GM19467 (cell line): ENCODE results near the gene BAHD1.
"Not testable (repeated sequence)": the region's sequence is repeated elsewhere in the genome, so short reads cannot be mapped to it uniquely, and the experiment has no call there.

ENCODE experiments used
- ATAC-seq: cut with Tn5 transposase; IDR thresholded peaks from one replicate; pipeline ENCODE4 v1.9.1; 2021; ENCODE audit warnings: mild to moderate bottlenecking, moderate library complexity; ENCODE audit not compliant: unreplicated experiment

The BAHD1 gene

DNA sequence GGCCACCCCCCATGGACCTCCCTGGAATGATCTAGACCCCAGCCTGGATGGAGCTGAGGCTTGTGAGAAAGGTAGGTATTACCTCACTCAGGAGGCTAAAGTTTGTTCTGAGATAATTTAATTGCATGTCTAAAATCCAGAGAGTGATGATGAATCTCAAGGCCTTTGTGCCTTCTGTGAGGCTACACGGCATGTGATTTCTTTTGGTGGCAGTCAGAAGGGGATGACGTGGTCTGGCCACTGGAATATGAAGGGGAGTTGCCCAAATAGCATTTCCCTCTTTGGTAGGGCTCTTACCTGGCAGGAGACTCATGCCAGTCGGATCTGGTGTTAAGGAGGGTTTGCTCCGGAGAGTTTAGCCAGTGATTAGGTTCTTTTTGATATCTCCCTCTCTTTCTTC is 2.5 kb downstream of the BAHD1 start:
- ATAC-seq: no peak

DNA sequence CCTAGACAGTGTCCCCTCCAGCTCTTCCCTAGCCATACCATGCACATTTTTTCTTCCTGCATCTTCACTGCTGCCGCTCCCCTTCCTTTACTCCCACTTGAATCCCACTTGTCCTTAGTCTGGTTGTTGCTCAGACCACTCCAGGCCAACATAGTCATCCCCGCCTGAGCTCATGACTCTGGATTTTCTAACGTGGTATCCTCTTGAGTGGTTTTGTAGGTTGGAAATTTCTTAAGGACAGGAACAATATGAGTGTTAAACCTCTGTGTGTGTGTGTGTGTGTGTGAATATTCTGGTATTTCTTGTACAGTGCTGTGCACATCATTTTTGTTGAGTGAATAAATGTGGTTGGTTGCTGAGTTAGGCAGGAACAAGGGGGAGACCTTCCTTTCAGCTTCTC is 3.1 kb downstream of the BAHD1 start:
- no peak for ATAC-seq

DNA sequence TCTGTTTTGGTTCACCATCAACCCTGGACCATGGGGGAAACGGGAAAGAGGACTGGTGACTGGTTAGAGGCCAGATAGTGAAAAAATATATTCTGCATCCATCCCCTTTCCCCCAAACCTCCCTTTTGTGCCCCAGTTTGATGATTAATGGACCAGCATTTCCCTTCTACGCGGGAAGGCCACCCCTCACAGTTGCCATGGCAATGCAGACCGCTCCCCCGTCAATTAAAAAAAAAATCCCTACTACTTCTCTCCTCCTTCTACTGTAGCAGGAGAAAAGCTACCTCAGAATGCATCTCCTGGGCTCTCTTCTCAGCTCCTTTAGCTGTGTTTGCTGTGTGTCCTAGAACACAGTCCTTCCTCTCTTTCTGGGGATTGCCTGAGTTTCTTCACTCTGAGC is 4.0 kb downstream of the BAHD1 start:
- ATAC-seq: no peak

DNA sequence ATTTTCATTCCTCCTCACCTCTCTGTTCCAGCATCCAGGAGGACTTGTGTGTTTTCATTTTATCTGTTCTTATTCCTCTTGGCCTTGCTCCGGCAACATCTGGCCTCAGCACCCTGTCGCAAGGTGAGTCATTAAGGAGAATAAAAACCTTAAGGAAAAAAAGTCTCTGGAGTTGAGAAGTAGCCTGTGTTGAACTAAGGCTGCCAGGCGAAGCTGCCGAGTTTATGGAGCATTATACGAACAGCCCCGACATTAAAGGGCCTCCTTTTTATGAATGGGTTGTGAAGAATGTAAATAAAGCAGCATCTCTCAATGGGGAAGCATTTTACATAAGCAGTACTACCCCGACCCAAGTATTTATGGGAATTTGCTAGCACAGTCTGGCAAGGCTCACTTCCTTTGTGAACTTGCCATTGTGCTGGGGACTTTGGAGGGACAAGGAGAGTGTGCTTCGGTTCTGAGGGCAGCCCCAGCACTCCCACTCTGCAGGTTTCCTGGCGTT is 4.7 kb downstream of the BAHD1 start:
- no peak for ATAC-seq

DNA sequence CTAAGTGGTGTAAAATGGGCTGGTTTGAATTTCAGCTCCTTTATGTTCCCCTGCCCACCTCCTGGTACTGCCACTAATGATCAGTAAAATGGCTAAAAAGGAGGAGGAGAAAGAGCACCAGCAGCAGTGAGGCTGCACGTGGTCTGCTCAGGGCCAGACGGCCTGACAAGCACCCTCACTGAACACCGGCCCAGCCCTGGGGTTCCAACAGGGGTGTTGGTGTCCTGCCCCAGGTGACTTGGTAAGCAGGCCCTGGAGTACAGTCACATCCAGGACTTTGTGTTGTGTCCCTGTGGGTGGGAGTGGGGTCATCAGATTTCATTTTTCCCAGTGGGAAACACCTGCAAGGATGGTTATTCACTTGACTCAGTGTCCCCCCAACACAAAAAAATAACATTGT is 5.4 kb downstream of the BAHD1 start:
- no peak for ATAC-seq

DNA sequence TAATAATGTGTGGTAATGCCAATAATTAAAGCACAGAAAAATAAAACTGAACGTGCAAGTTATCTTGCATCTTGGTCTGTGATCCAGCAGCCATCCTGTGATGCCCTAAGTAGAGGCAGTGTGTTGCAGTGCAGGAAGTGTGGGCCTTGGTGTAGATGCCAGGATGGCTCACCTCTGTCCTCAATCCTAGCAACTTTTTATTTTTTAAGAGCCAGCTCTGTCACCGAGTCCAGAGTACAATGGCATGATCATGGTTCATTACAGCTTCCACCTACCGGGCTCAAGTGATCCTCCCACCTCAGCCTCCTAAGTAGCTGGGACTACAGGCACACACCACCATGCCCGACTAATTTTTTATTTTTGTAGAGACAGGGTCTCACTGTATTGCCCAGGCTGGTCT is 7.6 kb downstream of the BAHD1 start:
- ATAC-seq: no peak

DNA sequence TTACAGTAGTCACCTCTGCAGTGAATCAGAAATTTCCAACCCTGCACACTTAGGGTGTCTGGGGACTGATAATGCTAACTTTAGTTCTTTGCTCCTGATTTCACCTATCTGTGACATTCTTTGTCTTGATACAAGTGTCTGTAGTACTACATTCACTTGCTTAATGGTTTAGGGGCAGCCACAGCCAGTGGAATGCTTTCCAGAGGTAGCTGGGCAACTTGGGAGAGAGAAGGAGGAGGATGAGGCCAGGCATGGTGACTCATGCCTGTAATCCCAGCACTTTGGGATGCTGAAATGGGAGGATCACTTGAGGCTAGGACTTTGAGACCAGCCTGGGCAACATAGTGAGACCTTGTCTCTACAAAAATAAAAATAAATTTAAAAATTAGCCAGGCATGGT is 8.5 kb downstream of the BAHD1 start:
- ATAC-seq: no peak

DNA sequence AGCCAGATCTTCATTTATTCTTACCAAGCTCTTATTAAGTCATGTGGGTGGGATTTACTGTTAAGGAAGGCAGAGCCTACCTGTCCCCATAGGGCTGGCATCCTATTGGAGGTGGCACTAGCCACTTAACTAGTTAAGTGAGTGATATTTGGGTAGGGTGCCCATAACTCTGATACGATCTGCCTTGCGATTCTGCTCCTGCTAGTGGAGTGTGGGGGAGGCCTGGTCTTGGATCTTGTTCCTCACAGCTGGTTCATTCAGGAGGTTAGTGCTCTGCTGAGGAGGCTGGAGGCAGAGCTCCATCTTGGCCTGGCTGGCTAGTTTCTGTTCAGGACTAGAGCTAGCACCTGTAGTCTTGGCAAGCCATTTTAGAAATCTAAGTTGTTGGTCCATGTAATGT is 9.3 kb downstream of the BAHD1 start:
- no peak for ATAC-seq

DNA sequence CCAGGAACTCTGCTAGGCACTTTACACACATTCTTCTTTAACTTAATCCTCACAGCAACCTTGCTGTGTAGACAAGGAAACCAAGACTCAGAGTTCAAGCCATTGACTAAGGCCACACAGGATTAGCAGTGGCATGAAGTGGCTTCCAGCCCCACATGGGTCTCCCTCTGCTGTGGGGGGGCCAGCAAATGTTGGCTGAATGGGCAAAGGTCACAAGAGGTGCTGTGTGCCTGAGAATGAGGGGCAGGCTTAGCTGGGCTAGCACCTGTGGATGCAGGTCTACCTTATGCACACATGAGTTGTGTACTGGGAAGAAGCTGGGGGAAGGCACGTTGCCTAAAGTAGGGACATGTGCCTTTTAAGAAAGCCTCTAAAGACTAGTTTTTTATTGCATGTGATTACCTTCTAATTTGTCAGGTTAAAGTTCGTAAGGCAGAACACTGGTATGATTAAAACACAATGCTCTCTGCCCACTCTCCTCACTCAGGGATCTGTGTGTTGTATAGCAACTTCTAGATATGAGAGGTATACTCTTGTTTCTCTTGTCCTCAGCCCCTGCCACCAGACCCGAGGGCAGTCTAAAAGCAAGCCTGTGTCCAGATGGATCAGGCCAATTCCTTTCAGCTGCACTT is 10.9 kb downstream of the BAHD1 start:
- no peak for ATAC-seq

DNA sequence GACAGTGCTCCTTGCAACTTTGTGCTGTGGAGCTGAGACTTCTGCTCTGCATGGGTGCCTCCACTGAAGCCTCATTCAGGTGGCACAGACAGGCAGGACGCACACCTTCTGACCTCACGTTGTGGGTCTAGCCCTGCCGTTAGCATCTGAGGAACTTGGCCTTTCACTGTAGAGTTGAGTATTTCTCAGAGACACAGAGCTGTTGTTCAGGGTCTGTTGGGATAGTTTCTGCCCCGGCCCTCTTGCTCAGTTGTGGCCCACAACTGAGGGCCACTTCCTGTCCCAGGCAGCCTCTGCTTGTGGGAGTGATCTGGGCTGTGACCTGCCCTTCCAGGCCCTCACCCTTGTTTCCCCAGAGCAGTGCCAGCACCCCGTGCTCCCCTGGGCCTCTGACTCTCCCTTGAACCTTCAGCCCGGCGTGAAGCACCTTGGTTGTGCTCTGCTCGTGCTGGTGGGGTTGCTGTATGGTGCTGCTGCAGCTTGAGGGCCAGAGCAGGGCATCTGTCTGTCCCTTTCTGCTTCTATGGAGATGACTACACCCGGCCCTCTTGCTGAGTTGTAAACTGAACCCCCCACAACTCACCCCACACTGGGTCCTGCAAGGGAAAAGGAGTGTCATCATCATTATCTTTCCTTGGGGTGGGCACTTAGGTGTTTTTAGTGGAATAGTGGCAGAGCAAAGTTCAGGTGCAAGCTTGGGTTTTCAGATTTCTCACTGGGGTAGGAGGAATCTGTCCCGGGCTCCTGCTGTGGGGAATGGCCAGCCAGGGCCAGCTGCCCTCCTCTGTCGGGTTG is 11.7 kb downstream of the BAHD1 start:
- ATAC-seq: no peak

DNA sequence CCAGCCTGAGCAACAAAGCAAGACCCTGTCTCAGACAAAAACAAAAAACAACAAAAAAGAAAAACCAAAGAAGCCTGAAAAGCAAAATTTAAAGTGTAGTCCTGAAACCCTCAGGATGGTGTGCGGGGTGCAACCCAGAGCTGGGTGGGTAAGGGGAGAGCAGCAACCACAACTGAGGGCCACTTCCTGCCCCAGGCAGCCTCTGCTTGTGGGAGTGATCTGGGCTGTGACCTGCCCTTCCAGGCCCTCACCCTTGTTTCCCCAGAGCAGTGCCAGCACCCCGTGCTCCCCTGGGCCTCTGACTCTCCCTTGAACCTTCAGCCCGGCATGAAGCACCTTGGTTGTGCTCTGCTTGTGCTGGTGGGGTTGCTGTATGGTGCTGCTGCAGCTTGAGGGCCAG is 13.2 kb downstream of the BAHD1 start:
- not testable (repeated sequence) for ATAC-seq

DNA sequence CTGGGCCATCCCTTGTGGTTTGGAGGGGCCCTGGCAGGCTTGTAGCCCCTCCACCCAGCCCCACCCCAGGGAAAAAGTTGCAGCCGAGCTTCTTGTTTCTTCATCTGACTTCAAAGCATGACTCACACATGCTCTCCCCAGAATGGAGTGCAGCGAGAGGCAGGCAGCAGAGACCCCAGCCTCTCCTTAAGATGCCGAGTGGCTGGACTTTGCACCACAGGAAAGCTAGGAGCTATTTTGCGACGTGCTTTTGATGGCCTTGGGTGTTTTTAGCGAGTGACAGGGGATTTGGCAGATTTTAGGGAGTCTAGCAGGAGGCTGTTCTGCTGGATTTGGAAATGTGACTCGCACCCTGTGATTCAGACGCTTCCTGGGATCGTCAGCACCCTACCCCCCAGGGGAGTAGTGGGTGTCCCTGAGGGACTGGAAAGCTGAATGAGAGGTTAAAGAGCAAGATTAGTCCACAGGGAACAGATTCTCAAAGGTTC is 14.2 kb downstream of the BAHD1 start:
- ATAC-seq: no peak

DNA sequence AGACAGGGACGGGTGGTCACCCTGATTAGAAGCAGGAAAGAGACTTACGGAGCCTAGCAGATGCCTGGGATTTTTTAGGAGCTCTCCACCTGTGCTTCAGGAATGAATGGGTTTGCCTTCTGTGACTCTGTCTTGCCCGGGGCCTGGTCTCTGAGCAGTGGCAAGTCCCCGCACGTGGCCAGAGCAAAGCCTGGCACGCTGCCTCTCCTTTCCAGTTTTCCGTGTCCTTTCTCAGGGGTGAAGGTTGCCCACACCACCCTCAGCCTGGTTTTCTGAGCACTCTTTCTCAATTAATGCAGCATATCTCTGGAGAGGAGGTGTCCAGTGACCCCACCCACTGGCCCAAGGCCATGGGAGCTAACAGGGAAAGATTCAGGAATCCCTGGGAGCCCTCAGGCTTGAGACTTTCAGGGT is 15.6 kb downstream of the BAHD1 start:
- ATAC-seq: no peak

DNA sequence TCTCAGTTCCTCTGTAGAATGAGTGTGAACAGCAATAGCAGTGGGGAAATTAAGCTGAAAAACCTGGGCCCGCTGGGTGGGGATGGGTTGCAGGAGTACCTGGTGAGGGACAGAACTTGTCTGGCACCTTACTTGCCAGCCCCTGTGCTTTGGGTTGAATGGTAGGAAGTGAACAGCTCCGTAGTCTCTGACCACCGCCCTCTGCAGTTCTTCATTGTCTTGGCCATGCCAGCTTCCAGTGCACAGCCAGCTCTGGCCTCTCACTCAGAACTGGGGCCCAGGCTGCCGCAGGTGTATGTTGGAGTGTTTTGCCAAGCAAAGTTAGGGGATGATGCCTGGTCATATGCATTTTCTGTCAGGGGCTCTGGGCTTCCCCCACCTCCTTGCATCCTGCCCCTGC is 16.0 kb downstream of the BAHD1 start:
- ATAC-seq: no peak

DNA sequence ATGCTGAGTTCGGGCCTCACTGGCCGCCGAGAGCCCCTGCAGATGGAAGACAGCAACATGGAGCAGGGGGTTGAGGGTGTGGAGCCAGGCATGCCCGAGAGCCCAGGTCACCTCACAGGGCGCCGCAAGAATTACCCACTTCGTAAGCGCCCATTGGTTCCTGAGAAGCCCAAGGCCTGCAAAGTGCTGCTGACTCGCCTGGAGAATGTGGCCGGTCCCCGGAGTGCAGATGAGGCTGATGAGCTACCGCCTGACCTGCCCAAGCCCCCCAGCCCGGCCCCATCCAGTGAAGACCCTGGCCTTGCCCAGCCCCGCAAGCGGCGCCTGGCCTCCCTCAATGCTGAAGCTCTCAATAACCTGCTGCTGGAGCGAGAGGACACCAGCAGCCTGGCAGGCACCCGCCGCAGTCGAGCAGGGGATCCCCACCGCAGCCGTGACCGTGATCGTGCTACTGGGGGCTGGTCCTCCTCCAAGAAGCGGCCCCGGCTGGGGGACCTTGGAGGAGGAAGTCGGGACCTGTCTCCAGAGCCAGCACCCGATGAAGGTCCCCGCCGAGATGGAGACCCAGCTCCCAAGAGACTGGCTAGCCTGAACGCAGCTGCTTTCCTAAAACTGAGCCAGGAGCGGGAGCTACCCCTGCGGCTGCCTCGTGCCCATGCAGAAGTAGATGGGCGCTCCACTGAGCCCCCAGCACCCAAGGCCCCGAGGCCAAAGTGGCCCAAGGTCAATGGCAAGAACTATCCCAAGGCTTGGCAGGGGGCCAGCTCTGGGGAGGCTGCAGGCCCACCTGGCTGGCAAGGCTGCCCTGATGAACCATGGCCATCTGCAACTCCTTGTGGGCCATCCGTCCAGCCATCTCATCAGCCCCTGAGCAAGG is 18.0 kb downstream of the BAHD1 start:
- ATAC-seq: no peak

DNA sequence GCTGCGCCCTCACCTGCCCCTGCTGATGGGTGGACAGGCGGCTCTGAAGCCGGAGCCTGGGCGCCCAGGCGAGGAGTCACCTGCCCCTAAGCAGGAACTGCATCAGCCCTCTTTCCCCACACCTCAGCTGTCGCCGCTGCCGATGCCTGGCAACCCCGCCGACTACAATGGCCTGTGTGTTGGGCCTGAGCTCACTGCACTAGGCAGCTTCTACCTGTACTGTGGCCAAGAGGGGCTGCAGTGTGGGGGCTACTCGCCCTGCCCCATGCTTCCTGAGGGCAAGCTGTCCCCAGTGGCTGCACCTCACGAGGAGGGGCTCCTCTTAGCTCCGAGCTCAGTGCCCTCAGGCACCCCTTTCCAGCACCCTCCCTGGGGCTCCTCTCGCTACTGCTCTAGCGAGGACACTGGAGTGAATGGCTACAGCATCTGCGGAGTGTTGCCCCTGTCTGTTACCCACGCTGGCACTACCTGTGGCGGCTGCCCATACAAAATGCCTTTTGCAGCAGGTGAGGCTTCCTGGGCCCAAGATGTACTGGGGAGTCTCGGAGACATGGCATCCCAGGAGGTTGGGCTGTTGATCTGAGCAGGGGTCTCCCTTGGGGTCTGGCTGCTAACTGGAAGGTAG is 18.8 kb downstream of the BAHD1 start:
- no peak for ATAC-seq

DNA sequence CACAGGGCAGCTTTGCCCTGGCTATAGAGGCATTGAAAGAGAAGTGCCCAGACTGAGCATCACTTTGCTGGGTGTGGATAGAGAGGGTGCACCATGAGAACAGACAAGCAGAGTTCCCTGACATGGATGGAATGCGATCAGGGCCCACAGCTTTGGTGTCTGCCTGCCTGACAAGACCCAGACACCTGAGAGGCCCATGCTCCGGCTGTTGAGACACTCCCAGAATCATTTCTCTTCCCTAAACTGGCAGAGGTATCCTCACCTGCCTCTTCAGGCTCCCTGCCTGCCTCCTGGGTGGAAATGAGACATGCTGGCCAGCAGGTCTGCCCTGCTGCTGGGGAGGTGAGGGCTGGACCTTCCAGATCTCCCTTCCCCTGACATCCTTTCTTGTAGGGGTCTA is 19.7 kb downstream of the BAHD1 start:
- ATAC-seq: no peak

DNA sequence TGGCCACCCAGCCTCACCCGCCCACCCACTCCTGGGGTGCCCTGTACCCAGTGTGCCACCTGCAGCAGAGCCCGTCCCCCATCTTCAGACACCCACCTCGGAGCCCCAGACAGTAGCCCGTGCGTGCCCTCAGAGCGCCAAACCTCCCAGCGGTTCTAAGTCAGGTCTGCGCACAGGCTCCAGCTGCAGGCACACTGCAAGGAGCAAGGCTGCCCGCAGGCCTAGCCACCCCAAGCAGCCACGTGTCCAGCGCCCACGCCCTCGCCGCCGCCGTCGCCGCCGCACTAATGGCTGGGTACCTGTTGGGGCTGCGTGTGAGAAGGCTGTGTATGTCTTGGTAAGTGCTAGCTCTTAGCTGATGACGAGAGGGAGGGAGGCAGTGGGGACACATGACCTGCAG is 21.2 kb downstream of the BAHD1 start:
- ATAC-seq: no peak

DNA sequence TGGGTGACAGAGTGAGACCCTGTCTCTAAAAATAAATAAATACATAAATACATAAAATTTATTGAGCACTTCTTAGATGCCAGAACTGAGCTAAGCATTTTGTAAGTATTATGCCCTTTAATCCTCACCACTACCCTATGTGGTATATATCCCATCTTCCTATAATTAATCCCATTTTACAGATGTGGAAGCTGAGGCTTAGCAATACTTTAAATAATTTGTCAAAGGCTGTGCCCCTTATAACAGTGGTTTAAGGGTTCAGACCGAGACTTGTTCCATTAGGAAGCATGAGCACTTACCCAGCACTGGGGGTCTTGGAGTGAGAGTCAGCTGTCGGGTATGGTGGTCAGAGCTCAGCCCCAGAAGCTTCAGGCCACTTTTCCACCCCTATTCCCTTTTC is 22.5 kb downstream of the BAHD1 start:
- ATAC-seq: no peak

DNA sequence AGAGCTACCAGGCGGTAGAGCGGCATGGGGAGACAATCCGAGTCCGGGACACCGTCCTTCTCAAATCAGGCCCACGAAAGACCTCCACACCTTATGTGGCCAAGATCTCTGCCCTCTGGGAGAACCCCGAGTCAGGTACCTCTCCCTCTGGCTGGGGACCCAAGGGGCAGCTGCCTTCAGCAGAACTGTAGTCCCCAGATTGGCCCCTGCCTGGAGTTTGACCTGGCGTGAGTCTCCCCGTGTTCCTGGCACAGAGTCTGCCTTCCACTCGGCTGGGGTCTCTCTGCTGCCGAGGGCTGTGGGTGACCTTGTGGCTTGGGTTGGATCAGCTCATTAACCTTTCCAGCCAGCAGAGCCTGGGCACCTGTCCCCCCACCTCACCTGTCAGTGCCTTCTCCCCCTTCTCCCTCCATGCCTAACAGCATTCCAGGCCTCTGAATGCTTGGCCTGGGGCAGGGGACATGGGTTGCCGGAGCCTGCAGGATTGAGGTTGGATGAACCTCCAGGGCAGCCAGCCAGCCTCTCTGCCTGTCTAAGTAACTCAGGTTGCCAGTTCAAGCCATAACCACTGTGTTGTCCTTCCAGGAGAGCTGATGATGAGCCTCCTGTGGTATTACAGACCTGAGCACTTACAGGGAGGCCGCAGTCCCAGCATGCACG is 23.3 kb downstream of the BAHD1 start:
- no peak for ATAC-seq
